ENCODE measurements around the gene TREX2. TPM values are rescaled to one million over a fixed set of nuclear protein-coding genes. Genes with fewer than 3 reads are reported as not detected.
"Not testable (repeated sequence)": the region's sequence is repeated elsewhere in the genome, so short reads cannot be mapped to it uniquely, and the experiment has no call there.

The TREX2 gene
- total and polyA plus RNA-seq, 2 donors from 2014 or later = 0.67 to 1.4 TPM

DNA sequence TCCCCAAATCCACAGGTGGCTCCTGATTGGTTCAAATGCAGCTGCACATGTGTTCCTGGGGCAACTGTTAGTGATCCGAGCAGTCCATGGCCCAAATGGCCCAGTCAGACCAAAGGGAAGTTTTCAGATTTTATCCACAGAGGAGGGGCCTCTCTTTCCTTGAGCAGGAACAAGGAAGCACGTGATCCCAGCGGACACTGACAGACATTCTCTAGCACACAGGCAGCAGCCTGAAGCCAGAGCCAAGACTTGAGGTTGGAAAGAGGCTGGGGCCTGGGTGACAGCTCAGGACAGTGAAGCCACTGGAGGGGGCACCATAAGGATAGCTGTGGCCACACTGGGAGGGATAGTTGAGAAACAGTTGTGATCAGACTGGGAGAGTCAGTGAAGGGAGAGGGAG, 38.1 kb downstream of the TREX2 start:
- H3K27me3 ChIP-seq (ENCODE audit: control insufficient read depth, insufficient read depth, low read length) = no peaks in the 10 kb centered on the region
- FAIRE-seq (no peak), DNase-seq (peak in 1 of 5 donors; percentile 59)

GRCh38 chrX:153406903-153407302, 39.0 kb downstream of the TREX2 start:
- no peak overlapping the region for H3K4me3 ChIP-seq (ENCODE audit: low read length in 3 of 3)
- H3K27me3 ChIP-seq (ENCODE audit: control insufficient read depth, insufficient read depth, low read length) = no peaks in the 10 kb centered on the region
- FAIRE-seq (no peak), DNase-seq (peak in 1 of 5 donors; percentile 22)
- intact Hi-C loops (cut with DNase I) = no loop called here
- no peak for TF ChIP-seq CTCF (IDR thresholded peaks at IDR 0.05; ENCODE audit: borderline replicate concordance, extremely low read depth, insufficient read depth)
- no peak overlapping the region for H3K9ac ChIP-seq (ENCODE audit: low read length in 3 of 3)
- no peaks in the 10 kb centered on the region for H3K9me3 ChIP-seq (ENCODE audit: control insufficient read depth in 2 of 3, insufficient read depth in 1 of 3, low read length in 3 of 3)
- peaks cover 0 to 5% (median 0%) of the 10 kb centered on the region in 3 donors for H3K4me1 ChIP-seq (ENCODE audit: control insufficient read depth in 2 of 3, insufficient read depth in 2 of 3, low read depth in 1 of 3, low read length in 3 of 3)
- no peak overlapping the region for H3K27ac ChIP-seq (ENCODE audit: low read depth in 2 of 2, low read length in 2 of 2)
- no peaks in the 10 kb centered on the region for H3K36me3 ChIP-seq (ENCODE audit: control insufficient read depth in 2 of 3, insufficient read depth in 3 of 3, low read length in 3 of 3)

More for the DNA sequence above, 38.1 kb downstream of the TREX2 start:
- Histone ChIP-seq H3K36me3 (ENCODE audit: control insufficient read depth in 2 of 3, insufficient read depth in 3 of 3, low read length in 3 of 3) (no peaks in the 10 kb centered on the region), H3K27ac (ENCODE audit: low read depth in 2 of 2, low read length in 2 of 2) (no peak overlapping the region), H3K4me1 (ENCODE audit: control insufficient read depth in 2 of 3, insufficient read depth in 2 of 3, low read depth in 1 of 3, low read length in 3 of 3) (peaks cover 0 to 6% (median 0%) of the 10 kb centered on the region in 3 donors), H3K9me3 (ENCODE audit: control insufficient read depth in 2 of 3, insufficient read depth in 1 of 3, low read length in 3 of 3) (no peaks in the 10 kb centered on the region), H3K4me3 (ENCODE audit: low read length in 3 of 3) (no peak overlapping the region), H3K9ac (ENCODE audit: low read length in 3 of 3) (no peak overlapping the region)
- TF ChIP-seq CTCF (IDR thresholded peaks at IDR 0.05; ENCODE audit: borderline replicate concordance, extremely low read depth, insufficient read depth) = no peak
- intact Hi-C loops (cut with DNase I) = no loop called here

DNA sequence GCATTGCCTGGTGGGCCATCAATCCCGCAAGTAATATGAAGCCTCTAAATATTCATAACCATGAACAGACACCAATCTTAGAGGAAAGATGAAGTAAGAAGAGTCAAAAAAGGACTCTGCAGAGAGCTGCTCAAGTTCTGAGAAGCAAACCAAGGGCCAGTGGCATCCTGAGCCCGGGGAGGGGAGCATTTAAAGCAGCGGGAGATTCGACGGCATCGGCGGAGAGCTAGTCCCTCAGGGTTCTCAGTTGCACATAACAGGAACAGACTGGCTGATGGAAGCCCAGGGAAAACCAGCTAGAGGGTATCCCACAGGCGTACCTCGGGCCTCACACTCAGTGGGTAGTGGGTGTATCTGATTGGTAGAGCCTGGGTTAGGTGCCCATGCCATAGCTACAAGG, 39.8 kb downstream of the TREX2 start:
- no peak for FAIRE-seq
- peak in 1 of 5 donors; percentile 24 for DNase-seq
- H3K9me3 ChIP-seq (ENCODE audit: control insufficient read depth in 2 of 3, insufficient read depth in 1 of 3, low read length in 3 of 3) = no peaks in the 10 kb centered on the region
- no peaks in the 10 kb centered on the region for H3K36me3 ChIP-seq (ENCODE audit: control insufficient read depth in 2 of 3, insufficient read depth in 3 of 3, low read length in 3 of 3)
- intact Hi-C loops (cut with DNase I) = no loop called here
- H3K4me3 ChIP-seq (ENCODE audit: low read length in 3 of 3) = no peak overlapping the region
- H3K4me1 ChIP-seq (ENCODE audit: control insufficient read depth in 2 of 3, insufficient read depth in 2 of 3, low read depth in 1 of 3, low read length in 3 of 3) = peaks cover 0 to 4% (median 0%) of the 10 kb centered on the region in 3 donors
- H3K27ac ChIP-seq (ENCODE audit: low read depth in 2 of 2, low read length in 2 of 2) = no peak overlapping the region
- no peaks in the 10 kb centered on the region for H3K27me3 ChIP-seq (ENCODE audit: control insufficient read depth, insufficient read depth, low read length)
- no peak overlapping the region for H3K9ac ChIP-seq (ENCODE audit: low read length in 3 of 3)
- no peak for TF ChIP-seq CTCF (IDR thresholded peaks at IDR 0.05; ENCODE audit: borderline replicate concordance, extremely low read depth, insufficient read depth)

GRCh38 chrX:153405426-153405825, 40.4 kb downstream of the TREX2 start:
- Histone ChIP-seq H3K9ac (ENCODE audit: low read length in 3 of 3) (no peak overlapping the region), H3K9me3 (ENCODE audit: control insufficient read depth in 2 of 3, insufficient read depth in 1 of 3, low read length in 3 of 3) (no peaks in the 10 kb centered on the region), H3K36me3 (ENCODE audit: control insufficient read depth in 2 of 3, insufficient read depth in 3 of 3, low read length in 3 of 3) (no peaks in the 10 kb centered on the region), H3K27me3 (ENCODE audit: control insufficient read depth, insufficient read depth, low read length) (no peaks in the 10 kb centered on the region), H3K4me1 (ENCODE audit: control insufficient read depth in 2 of 3, insufficient read depth in 2 of 3, low read depth in 1 of 3, low read length in 3 of 3) (peaks cover 0 to 2% (median 0%) of the 10 kb centered on the region in 3 donors), H3K4me3 (ENCODE audit: low read length in 3 of 3) (no peak overlapping the region), H3K27ac (ENCODE audit: low read depth in 2 of 2, low read length in 2 of 2) (no peak overlapping the region)
- intact Hi-C loops (cut with DNase I) = no loop called here
- DNase-seq (peak in 1 of 5 donors; percentile 4), FAIRE-seq (no peak)
- TF ChIP-seq CTCF (IDR thresholded peaks at IDR 0.05; ENCODE audit: borderline replicate concordance, extremely low read depth, insufficient read depth) = no peak

GRCh38 chrX:153404333-153404732, 41.5 kb downstream of the TREX2 start:
- H3K36me3 ChIP-seq (ENCODE audit: control insufficient read depth in 2 of 3, insufficient read depth in 3 of 3, low read length in 3 of 3); H3K9me3 ChIP-seq (ENCODE audit: control insufficient read depth in 2 of 3, insufficient read depth in 1 of 3, low read length in 3 of 3); FAIRE-seq; H3K9ac ChIP-seq (ENCODE audit: low read length in 3 of 3); DNase-seq; H3K4me1 ChIP-seq (ENCODE audit: control insufficient read depth in 2 of 3, insufficient read depth in 2 of 3, low read depth in 1 of 3, low read length in 3 of 3); intact Hi-C loops (cut with DNase I); H3K27me3 ChIP-seq (ENCODE audit: control insufficient read depth, insufficient read depth, low read length); H3K4me3 ChIP-seq (ENCODE audit: low read length in 3 of 3); H3K27ac ChIP-seq (ENCODE audit: low read depth in 2 of 2, low read length in 2 of 2): not testable (repeated sequence)

All from kidney (tissue), 14 donors.